GM21423 (cell line): Measurements from ENCODE around the gene GFM1.

Source experiments
- ATAC-seq: cut with Tn5 transposase; IDR thresholded peaks from one replicate; pipeline ENCODE4 v1.9.1; 2021; ENCODE audit warnings: mild to moderate bottlenecking, moderate library complexity; ENCODE audit not compliant: unreplicated experiment

Gene GFM1

DNA sequence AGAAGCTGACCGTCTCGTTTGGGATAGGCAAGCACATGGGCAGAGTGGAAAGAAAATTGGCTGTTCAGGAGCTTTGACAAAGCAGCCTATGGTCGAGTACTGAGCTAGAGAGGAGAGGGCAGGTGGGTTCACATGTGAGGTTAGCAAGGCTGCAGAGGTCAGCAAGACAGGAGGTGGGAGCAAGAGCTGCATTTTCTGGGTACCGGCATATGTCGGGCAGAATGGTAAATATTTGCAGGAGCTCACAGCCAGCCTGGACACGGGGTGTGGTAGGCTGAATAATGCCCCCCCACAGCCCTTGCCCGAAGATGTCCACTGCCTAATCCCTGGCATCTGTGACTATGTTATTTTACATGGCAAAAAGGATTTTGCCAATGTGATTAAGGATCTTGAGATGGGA lies 79.7 kb downstream of the GFM1 start:
- ATAC-seq, result no peak

- no peak for ATAC-seq
Observed at GRCh38 chr3:158725348-158726011, 81.2 kb downstream of the GFM1 start.

GRCh38 chr3:158727206-158728060 lies 83.1 kb downstream of the GFM1 start:
- peak; percentile 54 for ATAC-seq

DNA sequence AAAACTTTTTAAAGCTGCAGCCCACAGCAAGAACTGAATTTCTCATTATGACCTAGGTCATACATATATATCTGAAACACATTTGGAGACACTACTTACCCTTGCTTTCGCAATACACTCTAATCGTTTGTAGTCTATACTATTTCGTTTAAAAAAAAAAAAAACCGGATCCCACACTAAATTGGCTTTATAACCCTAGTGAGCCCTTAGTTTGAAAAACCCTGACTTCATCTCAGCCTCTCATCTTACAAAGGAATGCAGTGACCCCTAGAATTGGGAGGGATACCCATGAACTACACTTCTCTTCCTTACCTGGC lies 83.7 kb downstream of the GFM1 start:
- no peak for ATAC-seq

- no peak for ATAC-seq
Observed at GRCh38 chr3:158728851-158729250, 84.5 kb downstream of the GFM1 start.

DNA sequence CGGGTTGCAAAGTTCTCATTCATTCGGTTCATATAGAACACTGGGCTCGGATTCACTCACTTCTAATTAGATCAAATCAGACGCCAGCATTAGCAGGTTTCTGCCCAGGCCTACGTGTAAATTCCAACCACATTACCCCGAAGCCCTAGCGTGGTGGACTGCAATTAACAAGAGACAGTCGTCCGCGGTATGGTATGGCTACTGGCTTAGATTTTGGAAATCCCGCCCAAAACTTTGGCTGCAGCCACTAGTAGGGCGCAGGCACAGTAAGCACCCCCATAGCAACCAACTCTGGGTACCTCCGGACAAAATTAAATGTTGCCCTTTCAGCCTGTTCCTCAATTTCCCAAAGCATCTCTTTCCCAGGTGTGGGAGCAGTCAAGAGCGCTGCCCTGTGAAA lies 87.2 kb downstream of the GFM1 start:
- no peak for ATAC-seq

GRCh38 chr3:158731938-158732855 lies 87.9 kb downstream of the GFM1 start, which contains the start of gene RARRES1:
Gene RARRES1, minus strand, starts transcription at chr3:158732457. Its CDS starts 42 bp downstream, at chr3:158732415.
- peak; percentile 84 for ATAC-seq

- no peak for ATAC-seq
Observed at GRCh38 chr3:158732856-158733200, 88.5 kb downstream of the GFM1 start.

- ATAC-seq, result no peak
Observed at GRCh38 chr3:158733656-158734055, 89.3 kb downstream of the GFM1 start.

GRCh38 chr3:158735296-158736033 lies 91.1 kb downstream of the GFM1 start:
- ATAC-seq, result no peak

GRCh38 chr3:158737410-158737809 lies 93.1 kb downstream of the GFM1 start:
- ATAC-seq, result no peak

DNA sequence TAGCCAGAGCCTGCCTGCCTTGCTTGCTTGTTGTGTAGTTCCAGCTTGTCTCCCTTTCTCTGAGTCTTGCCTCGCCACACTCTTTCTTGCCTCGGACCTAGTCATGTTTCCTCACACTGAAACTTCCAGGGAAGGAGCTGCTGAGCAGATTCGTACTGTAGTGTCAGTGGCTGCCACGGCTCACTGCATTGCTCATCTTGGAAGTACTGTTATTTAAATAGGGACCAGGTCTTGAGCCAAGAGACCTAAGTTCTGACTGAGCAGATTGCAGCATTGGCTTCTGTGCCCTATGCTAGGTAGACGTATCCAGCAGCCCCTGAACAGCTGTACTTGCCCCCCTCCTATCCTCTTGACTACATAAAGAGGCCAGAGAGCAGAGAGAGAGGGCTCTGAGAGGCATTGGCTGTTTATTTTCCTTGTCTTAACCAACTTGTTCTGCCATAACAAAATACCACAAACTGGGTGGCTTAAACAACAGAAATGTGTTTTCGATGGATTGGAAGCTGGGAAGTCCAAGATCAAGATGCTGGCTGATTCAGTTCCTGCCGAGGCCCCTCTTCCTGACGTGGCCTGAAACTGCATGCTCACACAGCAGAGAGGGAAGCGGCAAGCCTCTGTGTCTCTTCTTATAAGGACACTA lies 93.8 kb downstream of the GFM1 start:
- ATAC-seq, result no peak

DNA sequence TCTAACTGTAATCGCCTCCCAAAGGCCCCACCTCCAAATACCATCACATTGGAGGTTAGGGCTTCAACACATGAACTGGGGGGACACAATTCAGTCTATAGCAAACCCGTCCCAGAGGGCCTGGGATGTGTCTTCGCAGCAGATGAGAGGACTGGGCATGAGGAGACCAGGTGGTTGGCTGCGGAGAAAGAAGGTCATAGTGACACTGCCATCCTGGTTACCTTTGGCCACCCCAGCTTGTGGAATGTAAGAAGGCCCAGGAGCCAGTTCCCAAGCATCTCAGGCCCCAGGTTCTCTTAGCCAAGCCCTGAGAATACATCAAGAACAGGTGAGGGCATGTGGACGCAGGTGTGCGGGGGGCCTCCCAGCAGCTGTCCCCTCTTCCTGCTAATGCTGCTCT lies 94.3 kb downstream of the GFM1 start:
- ATAC-seq, result no peak

DNA sequence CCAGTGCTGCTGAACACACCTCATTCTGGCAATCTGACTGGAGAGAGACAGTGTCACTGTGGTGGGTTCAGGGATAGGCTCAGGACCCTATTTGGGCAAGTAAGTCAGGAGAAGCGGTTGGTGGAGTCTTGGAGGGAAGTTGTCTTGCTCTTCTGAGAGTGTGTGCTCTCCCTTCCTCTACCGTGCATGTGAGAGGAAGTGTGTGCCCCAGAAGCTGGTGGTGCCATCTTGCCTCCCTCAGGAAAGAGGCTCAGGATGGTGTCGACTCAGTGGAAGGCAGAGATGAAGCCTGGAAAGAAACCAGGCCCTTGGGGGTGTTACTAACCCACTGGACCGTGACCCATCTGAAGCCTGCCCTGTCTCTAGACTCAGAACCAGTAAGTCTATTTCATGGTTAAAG lies 94.8 kb downstream of the GFM1 start:
- no peak for ATAC-seq

DNA sequence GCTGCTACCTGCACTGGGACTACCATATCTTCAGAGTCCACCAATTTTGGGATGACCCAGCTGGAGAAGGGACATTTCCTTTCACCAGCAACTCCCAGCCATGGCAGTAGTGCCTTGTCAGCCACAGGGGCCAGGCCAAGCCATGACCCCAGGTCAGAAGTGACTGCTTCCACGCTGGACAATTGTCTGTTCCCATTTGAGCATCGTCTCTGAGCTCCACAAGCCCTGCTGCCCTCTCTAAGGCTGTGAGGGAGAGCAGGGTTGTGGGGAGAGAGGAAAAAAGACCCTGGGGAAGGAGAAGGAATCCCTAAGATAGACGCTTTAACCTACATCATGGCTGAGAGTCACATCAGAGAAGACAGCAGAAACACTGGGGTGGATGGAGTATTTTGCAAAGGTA lies 95.3 kb downstream of the GFM1 start:
- no peak for ATAC-seq
